HG03095 (cell line): ENCODE data around the gene POLR2H.
"Not testable (repeated sequence)": the region's sequence is repeated elsewhere in the genome, so short reads cannot be mapped to it uniquely, and the experiment has no call there.

Experiments
- ATAC-seq: cut with Tn5 transposase; IDR thresholded peaks from one replicate; pipeline ENCODE4 v1.9.1; 2021; ENCODE audit warnings: moderate library complexity; ENCODE audit not compliant: unreplicated experiment

POLR2H gene

GRCh38 chr3:184335661-184336546 is 25.6 kb upstream of the POLR2H start:
- peak; percentile 83 for ATAC-seq

- ATAC-seq = no peak
Observed at GRCh38 chr3:184336547-184337398, 24.7 kb upstream of the POLR2H start.

GRCh38 chr3:184337399-184337714 is 24.2 kb upstream of the POLR2H start, which contains the start of gene FAM131A:
Gene FAM131A, plus strand, starts transcription at chr3:184337600. Its CDS starts 31 bp downstream, at chr3:184337631.
- ATAC-seq = no peak

- ATAC-seq = no peak
Observed at GRCh38 chr3:184337981-184338380, 23.5 kb upstream of the POLR2H start.

GRCh38 chr3:184338511-184338945 is 23.0 kb upstream of the POLR2H start:
- ATAC-seq = no peak

- ATAC-seq = no peak
Observed at GRCh38 chr3:184339001-184339400, 22.5 kb upstream of the POLR2H start.

GRCh38 chr3:184339451-184340135 is 21.9 kb upstream of the POLR2H start:
- ATAC-seq = not testable (repeated sequence)

- no peak for ATAC-seq
Observed at GRCh38 chr3:184341925-184342324, 19.6 kb upstream of the POLR2H start.

GRCh38 chr3:184343200-184343876 is 18.2 kb upstream of the POLR2H start:
- ATAC-seq = no peak

GRCh38 chr3:184344579-184345316 is 16.8 kb upstream of the POLR2H start:
- ATAC-seq = no peak

GRCh38 chr3:184345317-184346144 is 16.0 kb upstream of the POLR2H start:
- ATAC-seq = no peak

GRCh38 chr3:184346480-184347190 is 14.9 kb upstream of the POLR2H start:
- ATAC-seq = no peak

GRCh38 chr3:184347321-184348056 is 14.0 kb upstream of the POLR2H start:
- ATAC-seq = no peak

- ATAC-seq = no peak
Observed at GRCh38 chr3:184348057-184348382, 13.5 kb upstream of the POLR2H start.

- no peak for ATAC-seq
Observed at GRCh38 chr3:184349563-184350470, 11.7 kb upstream of the POLR2H start.

GRCh38 chr3:184350618-184351017 is 10.9 kb upstream of the POLR2H start:
- no peak for ATAC-seq
